Measurements from ENCODE around the gene SULT1E1. TPM values are rescaled to one million over a fixed set of nuclear protein-coding genes. Genes with fewer than 3 reads are reported as not detected.

Gene SULT1E1
- 0.09 and 0.14 TPM in 2 replicates for total RNA-seq

GRCh38 chr4:69860052-69860451 lies at the start of gene SULT1E1:
TSS of gene SULT1E1 (minus strand) at chr4:69860145. CDS start at chr4:69857644, 2,501 bp downstream.

Other genes with a start within 250 kb of the SULT1E1 start
- gene UGT2A2, start 220.5 kb downstream of the SULT1E1 start, total RNA-seq: not detected in 2 replicates
- not detected in 2 replicates for gene UGT2A1, start 206.9 kb downstream of the SULT1E1 start, total RNA-seq
- under 0.01 and 0.14 TPM in 2 replicates for gene SULT1B1, start 99.5 kb downstream of the SULT1E1 start, total RNA-seq
- not detected in 2 replicates for gene CSN1S1, start 70.9 kb upstream of the SULT1E1 start, total RNA-seq
- not detected in 2 replicates for gene CSN2, start 105.6 kb upstream of the SULT1E1 start, total RNA-seq
- 0.14 TPM in 1 of 2 replicates, not detected in the other for gene STATH, start 135.8 kb upstream of the SULT1E1 start, total RNA-seq
- not detected in 2 replicates for gene HTN3, start 168.3 kb upstream of the SULT1E1 start, total RNA-seq
- gene HTN1, start 190.3 kb upstream of the SULT1E1 start, total RNA-seq: not detected in 2 replicates